ENCODE data around the gene GIT2. TPM values are rescaled to one million over a fixed set of nuclear protein-coding genes. Genes with fewer than 3 reads are reported as not detected.
"Not testable (repeated sequence)": the region's sequence is repeated elsewhere in the genome, so short reads cannot be mapped to it uniquely, and the experiment has no call there.

The GIT2 gene
- 21.6 and 23.8 TPM in 2 replicates for total RNA-seq

DNA sequence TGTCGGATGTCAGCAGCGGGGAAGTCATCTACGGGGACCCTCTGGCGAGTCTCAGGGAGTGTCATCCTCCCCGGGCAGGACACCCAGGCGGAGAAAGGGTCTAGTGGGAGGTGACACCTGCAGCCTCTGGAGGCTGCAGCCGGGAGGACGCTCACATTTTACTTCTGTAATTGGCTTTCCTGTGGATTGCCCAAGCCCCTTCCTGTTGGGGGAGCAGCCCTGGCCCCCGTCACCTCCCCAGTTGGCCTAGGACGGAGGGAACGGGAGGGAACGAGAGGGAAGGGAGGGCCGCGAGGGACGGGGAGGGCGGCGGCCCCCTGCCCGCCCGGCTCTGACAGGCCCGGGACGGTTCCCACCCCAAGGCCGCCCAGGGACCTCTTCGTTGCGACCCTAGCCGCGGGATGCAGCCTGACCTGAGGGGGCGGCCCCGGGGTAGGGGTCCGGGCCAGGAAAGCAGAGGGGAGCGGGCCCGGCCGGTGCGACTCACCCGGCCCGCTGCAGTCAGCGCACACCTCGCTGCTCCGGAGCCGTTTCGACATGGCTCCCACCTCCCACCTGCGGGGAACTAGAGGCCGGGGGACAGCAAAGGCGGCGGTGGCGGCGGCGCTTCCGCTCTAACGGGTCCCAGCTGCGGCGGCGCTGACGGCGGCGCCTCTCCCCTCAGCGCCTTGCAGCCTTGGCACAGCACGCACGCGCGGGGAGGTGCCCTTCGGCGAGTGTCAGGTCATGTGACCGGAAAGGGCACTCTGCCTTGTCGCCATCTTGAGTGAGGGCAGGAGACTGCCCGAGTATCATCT, at the start of gene GIT2:
GIT2 (minus strand) TSS at position 683 of the 797 bp plus-strand sequence; CDS start at position 539, 144 bp downstream.
- peak; percentile 91 to 95 for DNase-seq (ENCODE audit: low read depth in 2 of 2)

GRCh38 chr12:110042264-110042663, 46.1 kb upstream of the GIT2 start:
- DNase-seq (ENCODE audit: low read depth in 2 of 2) = no peak

GRCh38 chr12:110039085-110039807, 43.1 kb upstream of the GIT2 start:
- peak; percentile 67 to 83 for DNase-seq (ENCODE audit: low read depth in 2 of 2)

DNA sequence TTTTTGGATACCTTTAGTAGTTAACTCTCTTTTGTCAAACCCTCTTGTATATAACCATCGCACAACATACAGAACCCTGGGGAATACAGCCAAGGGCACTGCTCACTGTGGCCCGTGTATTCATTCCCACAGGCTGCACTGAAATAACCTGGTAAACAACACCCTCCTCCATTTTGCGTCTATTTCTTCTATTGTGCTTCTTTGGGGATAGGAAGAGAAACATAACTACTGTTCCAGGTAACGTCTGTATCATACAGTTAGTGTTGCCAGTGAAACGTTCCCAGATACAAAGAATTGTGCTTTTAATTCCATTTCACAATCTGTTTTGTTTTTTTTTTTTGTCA, 42.5 kb upstream of the GIT2 start:
- DNase-seq (ENCODE audit: low read depth in 2 of 2) = no peak

- DNase-seq (ENCODE audit: low read depth in 2 of 2) = no peak
These were observed 41.1 kb upstream of the GIT2 start for GRCh38 chr12:110037315-110037714.

DNA sequence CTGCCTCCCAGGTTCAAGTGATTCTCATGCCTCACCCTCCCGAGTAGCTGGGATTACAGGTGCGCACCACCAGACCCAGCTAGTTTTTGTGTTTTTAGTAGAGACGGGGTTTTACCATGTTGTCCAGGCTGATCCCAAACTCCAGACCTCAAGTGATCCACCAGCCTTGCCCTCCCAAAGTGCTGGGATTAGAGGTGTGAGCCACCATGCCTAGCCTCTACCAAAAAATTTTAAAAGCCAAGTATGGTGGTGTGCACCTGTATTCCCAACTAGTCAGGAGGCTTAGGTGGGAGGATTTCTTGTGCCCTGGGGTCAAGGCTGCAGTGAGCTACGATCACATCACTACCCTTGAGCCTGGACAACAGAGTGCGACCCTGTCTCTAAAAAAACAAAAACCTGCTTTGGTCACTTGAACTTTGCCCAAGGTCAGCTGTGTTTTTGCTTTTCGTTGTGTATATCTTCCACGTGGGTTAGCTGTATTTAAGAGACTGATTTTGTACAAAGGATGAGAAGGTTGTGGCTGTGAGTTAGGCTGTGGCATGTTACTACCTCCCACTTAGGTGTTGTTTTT, 39.5 kb upstream of the GIT2 start:
- no peak for DNase-seq (ENCODE audit: low read depth in 2 of 2)

GRCh38 chr12:110033888-110034287, 37.7 kb upstream of the GIT2 start:
- no peak for DNase-seq (ENCODE audit: low read depth in 2 of 2)

- no peak for DNase-seq (ENCODE audit: low read depth in 2 of 2)
These were observed 33.2 kb upstream of the GIT2 start for GRCh38 chr12:110029290-110029815.

GRCh38 chr12:110028323-110028722, 32.2 kb upstream of the GIT2 start:
- no peak for DNase-seq (ENCODE audit: low read depth in 2 of 2)

GRCh38 chr12:110024051-110024450, 27.9 kb upstream of the GIT2 start:
- no peak for DNase-seq (ENCODE audit: low read depth in 2 of 2)

- peak in 1 of 2 donors; percentile 19 for DNase-seq (ENCODE audit: low read depth in 2 of 2)
These were observed 27.2 kb upstream of the GIT2 start for GRCh38 chr12:110023059-110023980.

DNA sequence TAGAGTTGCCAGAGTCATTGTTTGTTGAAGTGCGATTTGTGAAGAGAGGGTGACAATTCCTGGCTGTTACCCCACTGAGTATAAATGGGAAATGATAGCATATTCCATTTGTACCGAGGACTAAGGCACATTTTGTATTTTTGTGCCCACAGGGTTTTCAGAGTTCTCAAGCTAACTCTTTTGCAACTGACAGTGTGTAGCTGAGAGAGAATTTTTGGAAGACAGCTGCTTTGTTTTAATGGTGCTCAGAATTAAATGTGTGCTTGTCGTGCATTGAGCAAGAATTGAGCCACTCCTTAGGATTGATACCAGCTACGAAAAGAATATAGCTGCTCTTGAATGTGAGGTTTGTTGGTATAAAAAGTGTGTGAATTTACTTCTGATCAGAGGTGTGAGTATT, 24.8 kb upstream of the GIT2 start:
- DNase-seq (ENCODE audit: low read depth in 2 of 2) = no peak

- DNase-seq (ENCODE audit: low read depth in 2 of 2) = peak; percentile 80 to 87
These were observed 19.0 kb upstream of the GIT2 start for GRCh38 chr12:110015132-110015531.

DNA sequence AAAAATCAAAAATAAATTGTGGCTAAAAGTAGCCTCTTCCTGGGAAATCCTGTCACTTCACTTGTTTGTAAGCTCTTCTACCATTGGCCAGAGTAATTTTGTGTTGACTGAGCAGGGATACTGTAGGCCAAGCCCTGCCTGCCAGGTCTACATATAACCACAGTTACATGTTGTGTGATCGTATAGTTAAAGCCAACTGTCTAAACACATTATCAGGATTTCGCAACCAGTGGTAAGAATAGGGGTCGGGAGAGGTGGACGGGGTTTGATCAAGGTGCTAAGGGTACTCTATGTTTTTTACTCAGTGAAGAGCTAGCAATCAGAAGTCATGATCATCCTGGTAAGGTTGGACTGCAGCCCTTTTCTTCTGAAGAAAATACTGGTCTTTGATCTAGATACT, 16.5 kb upstream of the GIT2 start:
- no peak for DNase-seq (ENCODE audit: low read depth in 2 of 2)

DNA sequence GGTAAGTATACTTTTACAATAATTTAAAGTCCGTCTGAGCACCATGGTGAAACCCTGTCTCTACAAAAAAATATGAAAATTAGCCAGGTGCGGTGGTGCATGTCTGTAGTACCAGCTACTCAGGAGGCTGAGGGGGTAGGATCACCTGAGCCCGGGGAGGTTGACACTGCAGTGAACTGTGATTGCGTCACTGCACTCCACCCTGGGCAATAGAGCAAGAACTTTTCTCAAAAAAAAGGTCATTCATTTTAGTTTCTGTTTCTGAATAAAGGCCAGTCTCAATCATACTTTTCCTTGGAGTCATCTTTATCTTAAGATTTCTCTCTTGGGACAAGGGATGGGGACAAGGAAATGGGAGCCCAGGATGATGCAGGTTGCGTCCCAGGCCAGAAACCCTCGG, 16.0 kb upstream of the GIT2 start:
- no peak for DNase-seq (ENCODE audit: low read depth in 2 of 2)

GRCh38 chr12:110010853-110011723, 14.9 kb upstream of the GIT2 start:
- no peak for DNase-seq (ENCODE audit: low read depth in 2 of 2)

DNA sequence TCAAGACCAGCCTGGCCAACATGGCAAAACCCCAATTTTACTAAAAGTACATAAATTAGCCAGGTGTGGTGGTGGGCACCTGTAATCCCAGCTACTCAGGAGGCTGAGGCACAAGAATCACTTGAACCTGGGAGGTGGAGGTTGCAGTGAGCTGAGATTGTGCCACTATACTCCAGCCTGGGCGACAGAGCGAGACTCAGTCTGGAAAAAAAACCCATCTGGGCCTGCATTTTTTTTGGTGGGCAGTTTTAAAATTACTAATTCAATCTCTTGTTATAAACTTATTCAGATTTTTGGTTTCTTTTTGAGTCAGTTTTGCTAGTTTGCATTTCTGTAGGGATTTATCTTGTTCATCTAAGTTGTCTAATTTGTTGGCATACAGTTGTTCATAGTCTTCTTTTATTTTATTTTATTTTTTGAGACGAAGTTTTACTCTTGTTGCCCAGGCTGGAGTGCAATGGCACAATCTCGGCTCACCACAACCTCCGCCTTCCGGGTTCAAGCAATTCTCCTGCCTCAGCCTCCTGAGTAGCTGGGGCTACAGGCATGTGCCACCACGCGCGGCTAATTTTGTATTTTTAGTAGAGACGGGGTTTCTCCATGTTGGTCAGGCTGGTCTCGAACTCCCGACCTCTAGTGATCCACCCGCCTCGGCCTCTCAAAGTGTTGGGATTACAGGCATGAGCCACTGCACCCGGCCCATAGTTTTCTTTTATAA, 12.7 kb upstream of the GIT2 start:
- DNase-seq (ENCODE audit: low read depth in 2 of 2) = not testable (repeated sequence)

- no peak for DNase-seq (ENCODE audit: low read depth in 2 of 2)
These were observed 11.7 kb upstream of the GIT2 start for GRCh38 chr12:110007881-110008280.

GRCh38 chr12:110006115-110006514, 9.9 kb upstream of the GIT2 start:
- DNase-seq (ENCODE audit: low read depth in 2 of 2) = no peak

Measured in lung microvascular endothelial cell (primary cell).